ENCODE data around the gene PLA2G15. TPM values are rescaled to one million over a fixed set of nuclear protein-coding genes. Genes with fewer than 3 reads are reported as not detected.

The PLA2G15 gene
- polyA plus RNA-seq, 2 donors: 3.9 to 5.2 TPM

GRCh38 chr16:68259007-68259825 is 14.0 kb downstream of the PLA2G15 start:
- 90% methylated on average over 27 of the region's 27 CpGs for WGBS, 2 donors
- H3K27me3 ChIP-seq (ENCODE audit: control insufficient read depth in 1 of 2, insufficient read depth in 2 of 2, low read length in 2 of 2): no peaks in the 10 kb centered on the region
- no peaks in the 10 kb centered on the region for H3K9me3 ChIP-seq (ENCODE audit: control insufficient read depth in 2 of 2, insufficient read depth in 1 of 2, low read depth in 1 of 2, low read length in 1 of 2)
- no peak overlapping the region for H3K27ac ChIP-seq (ENCODE audit: low read depth in 2 of 2, low read length in 1 of 2)
- peaks cover 0 to 22% of the 10 kb centered on the region in 2 donors for H3K36me3 ChIP-seq (ENCODE audit: control insufficient read depth in 2 of 2, insufficient read depth in 2 of 2, low read length in 1 of 2)
- no peak overlapping the region for H3K4me3 ChIP-seq (ENCODE audit: low read depth in 1 of 2, low read length in 2 of 2)
- peaks cover 3 to 8% of the 10 kb centered on the region in 2 donors for H3K4me1 ChIP-seq (ENCODE audit: control insufficient read depth in 2 of 2, insufficient read depth in 2 of 2, low read length in 1 of 2)

DNA sequence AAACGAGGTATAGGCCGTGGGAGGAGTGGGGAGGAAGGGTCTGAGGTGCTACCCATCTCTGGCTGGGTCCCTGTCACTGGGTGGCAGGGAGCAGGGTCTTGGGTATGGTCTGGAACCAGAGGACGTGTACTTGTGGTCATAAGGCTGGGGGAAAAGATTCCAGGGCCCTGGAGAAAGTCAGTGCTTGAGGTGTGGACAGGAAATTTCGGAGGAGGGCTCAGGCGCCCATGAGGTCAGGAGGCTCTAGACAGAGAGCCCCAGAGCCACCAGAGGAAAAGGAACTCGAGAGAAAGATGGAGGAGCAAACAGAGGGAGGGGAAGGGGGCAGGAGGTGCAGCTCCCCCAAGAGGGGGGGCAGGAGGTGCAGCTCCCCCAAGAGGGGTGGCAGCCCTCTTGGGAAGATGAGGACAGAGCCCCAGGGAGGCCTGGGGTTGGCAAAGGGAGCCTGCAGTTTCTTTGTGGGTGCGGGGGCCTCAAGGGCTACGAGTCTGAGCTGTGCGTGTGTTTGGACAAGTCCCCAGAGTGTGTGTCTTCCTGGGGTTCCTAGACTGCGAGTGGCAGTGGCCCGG is 18.5 kb downstream of the PLA2G15 start:
- Histone ChIP-seq H3K4me3 (ENCODE audit: low read depth in 1 of 2, low read length in 2 of 2) (peak overlapping the region; percentile 76 to 87), H3K4me1 (ENCODE audit: control insufficient read depth in 2 of 2, insufficient read depth in 2 of 2, low read length in 1 of 2) (peaks cover 3% of the 10 kb centered on the region in 2 donors), H3K27me3 (ENCODE audit: control insufficient read depth in 1 of 2, insufficient read depth in 2 of 2, low read length in 2 of 2) (no peaks in the 10 kb centered on the region), H3K36me3 (ENCODE audit: control insufficient read depth in 2 of 2, insufficient read depth in 2 of 2, low read length in 1 of 2) (peaks cover 0 to 11% of the 10 kb centered on the region in 2 donors), H3K27ac (ENCODE audit: low read depth in 2 of 2, low read length in 1 of 2) (peak overlapping the region; percentile 94 to 96), H3K9me3 (ENCODE audit: control insufficient read depth in 2 of 2, insufficient read depth in 1 of 2, low read depth in 1 of 2, low read length in 1 of 2) (no peaks in the 10 kb centered on the region)
- WGBS, 2 donors: 37 to 40% methylated on average over 11 of the region's 11 CpGs

- WGBS, 2 donors: 0% methylated on average over 77 to 123 of the region's 123 CpGs
- Histone ChIP-seq H3K4me3 (ENCODE audit: low read depth in 1 of 2, low read length in 2 of 2) (peak within 1 kb of the TSS; percentile 76 to 87), H3K27me3 (ENCODE audit: control insufficient read depth in 1 of 2, insufficient read depth in 2 of 2, low read length in 2 of 2) (no peaks in the 10 kb centered on the region), H3K27ac (ENCODE audit: low read depth in 2 of 2, low read length in 1 of 2) (peak within 1 kb of the TSS; percentile 94 to 96), H3K9me3 (ENCODE audit: control insufficient read depth in 2 of 2, insufficient read depth in 1 of 2, low read depth in 1 of 2, low read length in 1 of 2) (no peaks in the 10 kb centered on the region), H3K4me1 (ENCODE audit: control insufficient read depth in 2 of 2, insufficient read depth in 2 of 2, low read length in 1 of 2) (peaks cover 3% of the 10 kb centered on the region in 2 donors), H3K36me3 (ENCODE audit: control insufficient read depth in 2 of 2, insufficient read depth in 2 of 2, low read length in 1 of 2) (peaks cover 0 to 10% of the 10 kb centered on the region in 2 donors)
Measured at GRCh38 chr16:68264128-68265077, 19.2 kb downstream of the PLA2G15 start, which contains the start of gene SLC7A6. SLC7A6 (plus strand) TSS chr16:68264526; CDS start chr16:68274727, 10,201 bp downstream.

GRCh38 chr16:68265078-68265920 is 20.1 kb downstream of the PLA2G15 start:
- Histone ChIP-seq H3K4me3 (ENCODE audit: low read depth in 1 of 2, low read length in 2 of 2) (peak overlapping the region; percentile 76 to 87), H3K4me1 (ENCODE audit: control insufficient read depth in 2 of 2, insufficient read depth in 2 of 2, low read length in 1 of 2) (peaks cover 3 to 5% of the 10 kb centered on the region in 2 donors), H3K27ac (ENCODE audit: low read depth in 2 of 2, low read length in 1 of 2) (peak overlapping the region; percentile 94 to 96), H3K27me3 (ENCODE audit: control insufficient read depth in 1 of 2, insufficient read depth in 2 of 2, low read length in 2 of 2) (no peaks in the 10 kb centered on the region), H3K36me3 (ENCODE audit: control insufficient read depth in 2 of 2, insufficient read depth in 2 of 2, low read length in 1 of 2) (peaks cover 0 to 1% of the 10 kb centered on the region in 2 donors), H3K9me3 (ENCODE audit: control insufficient read depth in 2 of 2, insufficient read depth in 1 of 2, low read depth in 1 of 2, low read length in 1 of 2) (no peaks in the 10 kb centered on the region)
- 4 to 5% methylated on average over 23 of the region's 23 CpGs for WGBS, 2 donors

DNA sequence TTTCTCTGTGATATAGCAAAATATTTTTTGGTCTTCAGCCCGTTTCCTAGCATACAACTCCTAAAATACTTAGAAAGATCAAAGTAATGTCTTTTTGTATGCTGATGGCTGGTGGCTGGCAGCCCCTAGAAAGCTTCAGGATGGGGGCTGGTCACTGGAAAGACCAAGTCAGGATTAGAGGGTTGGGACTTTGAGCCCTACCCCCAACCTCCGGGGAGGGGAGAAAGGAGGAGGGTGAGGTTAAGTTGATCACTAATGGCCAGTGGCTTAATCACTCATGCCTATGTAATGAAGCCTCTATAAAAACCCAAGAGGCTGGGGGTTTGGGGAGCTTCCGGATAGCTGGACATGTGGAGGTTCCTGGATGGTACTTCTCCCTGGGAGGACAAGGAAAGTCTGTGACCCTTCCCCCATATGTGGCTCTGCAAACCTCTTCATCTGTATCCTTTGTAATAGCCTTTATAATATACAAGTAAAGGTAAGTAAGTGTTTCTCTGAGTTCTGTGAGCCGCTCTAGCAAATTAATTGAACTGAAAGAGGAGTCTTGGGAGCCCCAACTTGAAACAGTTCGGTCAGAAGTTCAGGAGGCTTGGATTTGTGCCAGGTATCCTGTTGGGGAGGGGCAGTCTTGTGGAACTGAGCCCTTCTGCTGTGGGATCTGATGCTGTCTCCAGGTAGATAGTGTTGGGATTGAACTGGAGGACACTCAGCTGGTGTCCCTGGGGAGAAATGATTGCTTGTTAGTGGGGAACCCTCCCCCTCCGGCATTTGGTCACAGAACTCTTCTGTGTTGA is 22.6 kb downstream of the PLA2G15 start:
- Histone ChIP-seq H3K27ac (ENCODE audit: low read depth in 2 of 2, low read length in 1 of 2) (no peak overlapping the region), H3K36me3 (ENCODE audit: control insufficient read depth in 2 of 2, insufficient read depth in 2 of 2, low read length in 1 of 2) (no peaks in the 10 kb centered on the region), H3K4me1 (ENCODE audit: control insufficient read depth in 2 of 2, insufficient read depth in 2 of 2, low read length in 1 of 2) (peaks cover 5% of the 10 kb centered on the region in 2 donors), H3K9me3 (ENCODE audit: control insufficient read depth in 2 of 2, insufficient read depth in 1 of 2, low read depth in 1 of 2, low read length in 1 of 2) (no peaks in the 10 kb centered on the region), H3K4me3 (ENCODE audit: low read depth in 1 of 2, low read length in 2 of 2) (no peak overlapping the region), H3K27me3 (ENCODE audit: control insufficient read depth in 1 of 2, insufficient read depth in 2 of 2, low read length in 2 of 2) (no peaks in the 10 kb centered on the region)
- WGBS, 2 donors: 66 to 72% methylated on average over 6 of the region's 6 CpGs

DNA sequence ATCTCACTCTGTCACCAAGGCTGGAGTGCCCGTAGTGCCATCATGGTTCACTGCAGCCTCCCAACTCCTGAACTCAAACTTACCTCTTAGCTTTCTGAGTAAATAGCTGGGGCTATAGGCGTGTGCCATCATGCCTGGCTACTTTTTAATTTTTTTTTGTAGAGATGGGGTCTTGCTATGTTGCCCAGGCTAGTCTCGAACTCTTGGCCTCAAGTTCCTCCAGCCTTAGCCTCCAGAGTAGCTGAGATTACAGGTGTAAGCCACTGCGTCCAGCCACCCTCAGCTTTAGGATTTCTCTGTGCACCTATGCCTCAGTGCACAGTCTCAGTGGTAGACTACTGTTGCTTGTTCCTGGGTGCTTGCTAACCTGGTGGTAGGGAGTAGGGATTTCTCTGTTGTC is 24.6 kb downstream of the PLA2G15 start:
- Histone ChIP-seq H3K27me3 (ENCODE audit: control insufficient read depth in 1 of 2, insufficient read depth in 2 of 2, low read length in 2 of 2) (no peaks in the 10 kb centered on the region), H3K4me3 (ENCODE audit: low read depth in 1 of 2, low read length in 2 of 2) (no peak overlapping the region), H3K27ac (ENCODE audit: low read depth in 2 of 2, low read length in 1 of 2) (no peak overlapping the region), H3K4me1 (ENCODE audit: control insufficient read depth in 2 of 2, insufficient read depth in 2 of 2, low read length in 1 of 2) (peaks cover 3 to 8% of the 10 kb centered on the region in 2 donors), H3K9me3 (ENCODE audit: control insufficient read depth in 2 of 2, insufficient read depth in 1 of 2, low read depth in 1 of 2, low read length in 1 of 2) (no peaks in the 10 kb centered on the region), H3K36me3 (ENCODE audit: control insufficient read depth in 2 of 2, insufficient read depth in 2 of 2, low read length in 1 of 2) (peaks cover 0 to 4% of the 10 kb centered on the region in 2 donors)
- 93 to 94% methylated on average over 4 of the region's 4 CpGs for WGBS, 2 donors

DNA sequence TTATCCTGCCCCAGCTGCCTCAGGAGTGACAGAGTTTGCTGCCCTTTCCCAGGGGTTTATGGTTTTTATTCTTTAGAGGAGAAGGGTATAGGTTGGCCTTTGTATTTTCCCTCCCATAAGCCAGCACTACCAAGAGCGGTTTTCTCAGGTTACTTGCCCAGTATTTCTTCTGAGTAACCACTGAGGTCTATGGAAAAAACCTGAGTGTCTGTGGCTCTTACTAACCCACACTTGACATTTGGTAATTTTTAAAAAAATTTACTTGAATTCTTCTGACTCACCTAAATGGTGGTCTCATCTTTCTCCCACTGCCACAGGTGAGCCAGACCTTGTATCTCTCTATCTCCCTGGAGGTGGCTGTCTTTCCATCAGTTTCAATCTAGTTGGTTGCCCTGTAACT is 25.2 kb downstream of the PLA2G15 start:
- H3K4me3 ChIP-seq (ENCODE audit: low read depth in 1 of 2, low read length in 2 of 2): no peak overlapping the region
- 0 to 6% methylated on average over 1 of the region's 1 CpG for WGBS, 2 donors
- H3K4me1 ChIP-seq (ENCODE audit: control insufficient read depth in 2 of 2, insufficient read depth in 2 of 2, low read length in 1 of 2): peaks cover 3 to 8% of the 10 kb centered on the region in 2 donors
- H3K36me3 ChIP-seq (ENCODE audit: control insufficient read depth in 2 of 2, insufficient read depth in 2 of 2, low read length in 1 of 2): peaks cover 0 to 6% of the 10 kb centered on the region in 2 donors
- no peak overlapping the region for H3K27ac ChIP-seq (ENCODE audit: low read depth in 2 of 2, low read length in 1 of 2)
- no peaks in the 10 kb centered on the region for H3K27me3 ChIP-seq (ENCODE audit: control insufficient read depth in 1 of 2, insufficient read depth in 2 of 2, low read length in 2 of 2)
- no peaks in the 10 kb centered on the region for H3K9me3 ChIP-seq (ENCODE audit: control insufficient read depth in 2 of 2, insufficient read depth in 1 of 2, low read depth in 1 of 2, low read length in 1 of 2)

GRCh38 chr16:68272507-68273209 is 27.5 kb downstream of the PLA2G15 start:
- 71 to 91% methylated on average over 4 of the region's 4 CpGs for WGBS, 2 donors
- H3K27me3 ChIP-seq (ENCODE audit: control insufficient read depth in 1 of 2, insufficient read depth in 2 of 2, low read length in 2 of 2): no peaks in the 10 kb centered on the region
- no peaks in the 10 kb centered on the region for H3K9me3 ChIP-seq (ENCODE audit: control insufficient read depth in 2 of 2, insufficient read depth in 1 of 2, low read depth in 1 of 2, low read length in 1 of 2)
- peaks cover 0 to 6% of the 10 kb centered on the region in 2 donors for H3K36me3 ChIP-seq (ENCODE audit: control insufficient read depth in 2 of 2, insufficient read depth in 2 of 2, low read length in 1 of 2)
- no peak overlapping the region for H3K4me3 ChIP-seq (ENCODE audit: low read depth in 1 of 2, low read length in 2 of 2)
- H3K4me1 ChIP-seq (ENCODE audit: control insufficient read depth in 2 of 2, insufficient read depth in 2 of 2, low read length in 1 of 2): peaks cover 3 to 8% of the 10 kb centered on the region in 2 donors
- no peak overlapping the region for H3K27ac ChIP-seq (ENCODE audit: low read depth in 2 of 2, low read length in 1 of 2)

All from esophagus (tissue), 2 donors.